GM18873 (cell line): ENCODE results near the gene KRT17.
"Not testable (repeated sequence)": the region's sequence is repeated elsewhere in the genome, so short reads cannot be mapped to it uniquely, and the experiment has no call there.

Source experiments
- ATAC-seq: cut with Tn5 transposase; IDR thresholded peaks from one replicate; pipeline ENCODE4 v1.9.1; 2021; ENCODE audit warnings: mild to moderate bottlenecking, moderate library complexity, moderate number of reproducible peaks; ENCODE audit not compliant: unreplicated experiment, low FRiP score

KRT17 gene

DNA sequence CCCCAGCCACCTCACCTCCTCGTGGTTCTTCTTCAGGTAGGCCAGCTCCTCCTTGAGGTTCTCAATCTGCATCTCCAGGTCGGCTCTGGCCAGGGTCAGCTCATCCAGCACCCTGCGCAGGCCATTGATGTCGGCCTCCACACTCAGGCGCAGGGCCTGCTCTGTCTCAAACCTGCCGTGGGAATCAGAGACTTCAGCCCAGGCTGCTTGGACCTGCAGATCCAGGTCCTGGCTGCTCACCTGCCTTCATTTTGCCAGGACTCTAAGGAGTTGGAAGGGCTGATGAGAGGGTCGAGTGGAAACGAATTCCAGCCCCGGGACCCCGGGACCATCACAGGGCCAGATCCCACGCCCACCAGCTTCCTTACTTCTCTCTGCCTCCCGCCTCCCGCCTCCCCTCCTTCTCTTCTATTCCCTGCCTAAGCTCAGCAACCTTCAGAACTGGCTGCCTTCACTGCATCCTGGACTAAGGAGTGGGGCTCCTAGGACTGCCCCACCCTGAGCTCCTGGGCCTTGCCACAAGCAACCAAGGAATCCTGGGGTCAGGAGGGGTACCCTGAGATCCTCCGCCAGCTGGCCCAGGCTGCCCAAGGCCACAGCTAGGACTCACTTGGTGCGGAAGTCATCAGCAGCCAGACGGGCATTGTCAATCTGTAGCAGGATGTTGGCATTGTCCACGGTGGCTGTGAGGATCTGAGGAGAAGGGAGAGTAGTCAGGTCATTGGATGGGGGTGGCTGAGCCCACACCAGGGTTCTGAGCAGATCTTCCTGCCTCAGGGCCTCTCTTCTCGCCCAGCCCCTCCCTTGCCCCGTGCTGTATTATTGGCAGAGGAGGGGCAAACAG, 1.8 kb downstream of the KRT17 start:
- not testable (repeated sequence) for ATAC-seq

DNA sequence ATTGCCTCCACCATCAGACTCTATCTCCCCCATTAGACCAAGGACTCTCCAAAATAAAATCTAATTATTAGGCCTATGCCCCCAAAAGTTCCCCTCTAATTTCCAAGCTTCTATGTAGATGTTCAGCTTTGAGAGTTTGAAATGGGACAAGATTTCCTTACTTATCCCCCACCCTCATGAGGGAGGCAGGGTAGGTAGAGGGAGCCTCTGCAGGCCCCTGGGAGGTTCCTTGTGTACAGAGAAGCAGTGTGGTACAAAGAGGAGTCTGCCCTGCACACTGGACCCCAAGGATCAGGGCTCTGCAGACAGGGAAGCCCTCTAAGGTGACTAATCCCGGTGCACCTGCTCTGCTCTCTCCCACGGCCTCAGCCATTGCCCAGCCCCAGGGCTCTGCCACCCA, 2.5 kb downstream of the KRT17 start:
- no peak for ATAC-seq

DNA sequence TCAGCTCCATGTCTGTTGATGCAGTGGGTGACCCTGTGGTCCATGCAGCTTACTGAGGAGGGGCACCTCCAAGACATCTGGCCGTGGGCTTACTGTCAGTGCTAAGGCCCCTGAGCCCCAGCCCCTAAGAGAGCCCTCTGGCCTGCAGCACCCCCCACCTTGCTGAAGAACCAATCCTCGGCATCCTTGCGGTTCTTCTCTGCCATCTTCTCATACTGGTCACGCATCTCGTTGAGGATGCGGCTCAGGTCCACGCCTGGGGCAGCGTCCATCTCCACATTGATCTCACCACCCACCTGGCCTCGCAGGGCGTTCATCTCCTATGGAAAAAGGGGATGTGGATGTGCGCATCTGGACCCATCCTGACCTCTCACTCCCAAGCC, 2.9 kb downstream of the KRT17 start:
- not testable (repeated sequence) for ATAC-seq

DNA sequence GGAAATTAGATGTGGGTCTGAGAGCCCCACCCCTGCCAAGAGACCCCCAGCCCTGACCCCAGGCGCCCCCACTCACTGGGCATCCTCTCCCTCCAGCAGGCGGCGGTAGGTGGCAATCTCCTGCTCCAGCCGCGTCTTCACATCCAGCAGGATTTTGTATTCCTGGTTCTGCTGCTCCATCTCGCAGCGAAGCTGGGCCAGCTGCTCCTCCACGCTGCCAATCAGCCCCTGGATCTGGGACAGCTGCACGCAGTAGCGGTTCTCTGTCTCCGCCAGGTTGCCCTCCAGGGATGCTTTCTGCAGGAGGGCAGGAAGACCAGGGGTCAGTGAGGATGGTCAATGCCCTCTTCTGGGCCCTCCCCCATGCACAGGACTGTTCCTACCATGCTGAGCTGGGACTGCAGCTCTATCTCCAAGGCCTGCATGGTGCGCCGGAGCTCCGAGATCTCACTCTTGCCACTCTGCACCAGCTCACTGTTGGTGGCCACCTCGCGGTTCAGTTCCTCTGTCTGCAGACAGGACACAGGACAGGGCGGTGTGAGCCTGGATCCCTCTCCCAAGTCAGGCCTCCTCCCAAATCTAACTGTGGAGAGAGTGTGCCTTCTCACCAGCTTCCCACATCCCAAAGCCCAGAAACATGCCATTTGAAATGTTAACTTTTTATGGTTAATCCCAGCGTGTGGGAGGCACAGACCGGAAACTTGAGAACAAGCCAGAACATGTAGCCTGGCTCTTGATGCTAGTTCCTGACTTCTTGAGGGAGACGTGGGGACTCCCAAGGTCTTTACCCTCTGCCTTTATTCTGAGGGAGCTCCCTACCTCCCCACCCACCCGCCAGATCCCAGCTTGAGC, 3.6 kb downstream of the KRT17 start:
- no peak for ATAC-seq

DNA sequence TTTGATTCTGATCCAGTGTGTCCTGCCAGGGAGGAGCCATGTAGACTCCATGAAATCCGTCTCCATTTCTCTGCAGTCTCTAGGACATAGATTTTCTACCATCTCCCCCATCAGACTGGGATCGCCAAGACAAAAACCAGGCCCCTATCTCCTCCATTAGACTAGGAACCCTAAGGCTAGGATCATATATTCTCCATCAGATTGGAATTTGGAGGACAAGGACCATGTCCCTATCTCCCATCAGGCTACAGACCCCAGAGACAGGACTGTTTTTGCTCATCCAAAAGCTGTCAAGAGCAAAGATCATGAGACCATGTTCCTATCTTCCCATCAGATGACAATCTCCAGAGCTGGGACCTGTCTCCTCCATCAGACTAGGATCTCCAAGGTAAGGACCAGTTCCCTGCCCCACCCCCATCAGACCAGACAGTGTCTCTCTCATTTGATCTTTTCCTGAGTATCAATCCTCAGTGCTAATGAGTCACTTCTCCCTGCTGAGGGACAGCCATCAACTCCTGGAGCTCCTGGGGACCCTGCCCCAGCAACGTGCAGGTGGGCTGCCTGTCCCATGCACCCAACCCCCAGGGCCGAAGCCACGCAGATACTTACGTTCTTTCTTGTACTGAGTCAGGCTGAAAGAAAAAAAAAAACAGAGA, 4.3 kb downstream of the KRT17 start:
- not testable (repeated sequence) for ATAC-seq

DNA sequence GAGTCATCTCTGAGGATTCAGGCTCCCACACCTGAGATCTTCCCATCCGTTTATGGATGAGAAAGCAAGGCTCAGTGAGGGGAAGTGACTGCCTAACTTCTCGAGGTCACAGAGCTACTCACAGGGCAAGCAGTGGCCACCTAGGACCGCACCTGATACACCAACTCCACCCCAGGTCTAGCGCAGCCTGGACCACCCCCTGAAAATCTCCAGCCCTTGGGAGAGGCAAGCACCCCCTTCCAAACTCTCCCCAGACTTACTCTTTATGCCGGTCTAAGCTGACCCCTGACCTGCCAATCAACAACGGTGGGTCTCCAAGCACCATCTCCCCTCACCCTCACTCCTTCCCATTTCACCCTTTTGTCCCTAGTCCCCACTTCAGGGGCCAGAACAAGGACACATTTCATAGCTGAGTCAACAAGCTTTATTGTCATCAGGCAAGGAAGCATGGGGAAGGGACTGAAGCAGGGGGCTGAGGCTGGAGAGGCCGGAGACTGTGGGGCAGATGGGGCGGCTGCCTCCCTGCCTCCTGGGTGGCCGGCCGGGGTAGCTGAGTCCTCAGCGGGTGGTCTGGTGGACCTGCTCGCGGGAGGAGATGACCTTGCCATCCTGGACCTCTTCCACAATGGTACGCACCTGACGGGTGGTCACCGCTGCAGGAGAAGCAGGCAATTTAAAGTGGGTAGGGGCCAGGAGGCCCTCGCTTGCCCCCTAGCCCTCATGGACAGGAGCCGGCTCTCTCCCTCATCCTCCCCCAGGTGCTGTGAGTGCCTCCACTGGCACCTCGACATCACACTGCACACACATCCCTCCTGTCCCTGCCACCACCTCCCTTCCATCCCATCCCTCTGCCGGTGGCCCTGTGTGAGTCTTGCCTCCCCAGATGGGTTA, 5.1 kb downstream of the KRT17 start:
- ATAC-seq = no peak

DNA sequence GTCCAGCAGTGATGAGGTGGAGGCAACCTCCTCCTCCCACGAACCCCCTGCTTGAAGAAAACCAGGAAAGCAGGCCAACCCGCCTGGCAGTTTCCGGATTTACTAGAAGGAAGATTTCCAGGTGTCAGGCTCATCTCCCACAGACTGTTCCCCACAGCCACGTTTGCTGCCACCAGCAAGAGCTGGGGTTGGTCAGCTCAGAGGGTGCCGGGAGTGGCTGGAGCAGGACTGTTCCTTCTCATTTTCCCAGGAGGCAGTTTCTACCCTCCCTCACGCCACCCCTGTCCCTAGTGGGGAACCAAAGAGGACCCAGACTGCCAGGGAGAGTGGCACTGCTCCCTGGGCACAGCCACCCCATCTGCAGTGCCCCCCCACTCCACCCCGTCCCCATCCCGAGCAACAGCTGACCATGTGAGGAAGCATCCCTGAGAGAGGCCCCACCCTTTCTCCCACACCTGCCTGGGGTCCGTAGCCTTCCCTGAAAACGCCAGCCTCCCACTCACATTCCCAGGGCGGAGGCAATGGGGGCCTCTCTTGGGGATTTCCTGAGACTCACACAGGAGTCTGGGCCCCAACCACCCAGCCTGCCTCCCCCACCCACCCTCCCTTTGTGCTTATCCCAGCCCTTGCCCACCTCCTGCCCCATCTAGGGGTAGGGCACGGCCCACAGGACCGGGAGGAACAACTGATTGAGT, 5.9 kb downstream of the KRT17 start:
- ATAC-seq = no peak

DNA sequence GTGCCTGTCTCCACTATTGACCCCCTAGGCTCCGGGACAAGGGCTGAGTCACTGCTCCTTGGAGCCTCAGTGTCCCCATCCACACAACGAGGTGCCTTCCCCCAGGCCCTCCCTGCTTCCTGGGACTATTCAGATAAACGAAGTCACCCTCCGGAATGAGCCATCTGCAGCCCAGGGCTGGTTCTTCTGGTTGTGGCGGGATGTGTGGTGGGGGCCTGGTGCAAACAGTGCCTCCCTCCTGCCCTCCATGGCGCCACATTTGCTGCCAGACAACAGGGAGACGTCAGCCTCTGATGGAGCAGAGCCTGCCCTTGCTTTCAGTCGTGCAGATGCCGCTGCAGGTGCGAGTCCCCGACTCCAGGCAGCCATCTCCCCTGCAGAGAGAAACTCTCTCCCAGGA, 6.7 kb downstream of the KRT17 start:
- no peak for ATAC-seq

DNA sequence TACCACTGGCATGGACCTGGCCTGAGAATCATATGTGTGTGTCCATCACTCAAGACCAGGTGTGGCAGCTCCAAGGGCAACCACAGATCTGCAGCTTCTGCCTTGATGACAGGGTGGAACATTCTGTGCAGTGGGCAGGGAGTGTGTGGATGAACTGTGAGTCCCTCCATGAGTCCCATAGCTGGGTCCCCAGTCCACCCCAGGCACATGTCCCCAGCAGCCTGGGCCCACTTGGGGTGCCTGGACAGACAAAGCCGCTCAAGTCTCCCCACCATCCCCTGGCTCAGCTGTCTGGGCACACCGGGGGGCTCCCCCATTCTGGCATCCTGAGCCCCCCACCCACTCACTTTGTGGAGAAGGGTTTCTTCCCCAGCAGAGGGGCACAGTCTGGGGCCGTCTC, 7.2 kb downstream of the KRT17 start:
- ATAC-seq = no peak

DNA sequence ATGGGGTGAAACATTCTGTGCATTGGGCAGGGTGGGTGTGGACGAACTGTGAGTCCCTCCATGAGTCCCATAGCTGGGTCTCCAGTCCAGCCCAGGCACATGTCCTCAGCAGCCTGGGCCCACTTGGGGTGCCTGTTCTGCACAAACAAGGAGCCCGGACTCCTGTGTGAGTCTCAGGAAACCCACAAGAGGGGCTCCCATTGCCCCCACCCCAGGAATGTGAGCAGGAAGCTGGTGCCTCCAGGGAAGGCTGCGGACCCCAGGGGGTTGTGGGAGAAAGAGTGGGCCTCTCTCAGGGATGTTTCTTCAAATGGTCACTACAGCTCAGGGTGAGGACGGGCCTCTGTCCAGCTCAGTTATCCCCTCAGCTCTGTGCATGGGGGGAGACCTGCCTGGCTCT, 7.9 kb downstream of the KRT17 start:
- ATAC-seq = not testable (repeated sequence)

DNA sequence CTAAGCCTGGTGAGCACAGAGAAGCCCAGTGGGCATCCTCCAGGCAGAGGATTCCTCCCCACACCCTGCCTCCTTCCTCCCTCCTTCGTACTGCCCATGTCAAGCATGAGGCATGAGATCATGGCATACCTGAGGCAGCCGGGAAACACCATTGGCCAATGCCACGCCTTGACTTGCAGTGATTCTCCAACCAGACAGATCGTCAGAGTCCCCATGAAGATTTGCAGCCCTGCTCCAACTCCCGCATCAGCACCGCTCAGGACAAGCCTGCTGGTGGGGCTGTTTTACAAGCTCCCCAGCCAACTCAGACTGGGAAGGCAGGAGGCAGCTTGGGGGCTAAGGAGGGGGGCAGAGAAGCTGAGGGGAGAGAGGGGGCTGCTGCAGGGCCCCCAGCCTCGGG, 8.9 kb downstream of the KRT17 start:
- ATAC-seq = no peak

DNA sequence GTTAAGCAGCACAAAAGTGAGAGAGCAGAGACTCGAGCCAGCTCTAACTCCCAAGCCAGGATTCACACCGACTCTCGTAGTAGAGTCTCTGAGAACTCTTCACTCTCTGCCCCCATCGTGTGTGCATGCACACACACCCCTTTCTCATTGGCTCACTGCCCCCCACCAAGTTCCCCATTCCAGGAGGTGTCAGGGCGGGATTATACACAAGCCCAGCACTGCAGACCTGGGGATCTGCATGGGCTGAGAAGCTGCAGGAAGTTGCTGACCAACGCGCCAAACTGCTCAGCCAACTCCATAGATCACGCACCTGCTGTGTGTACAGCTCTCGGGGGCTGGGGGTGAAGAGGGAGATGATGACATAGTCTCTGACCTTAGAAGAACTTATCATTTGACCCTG, 9.6 kb downstream of the KRT17 start:
- not testable (repeated sequence) for ATAC-seq

DNA sequence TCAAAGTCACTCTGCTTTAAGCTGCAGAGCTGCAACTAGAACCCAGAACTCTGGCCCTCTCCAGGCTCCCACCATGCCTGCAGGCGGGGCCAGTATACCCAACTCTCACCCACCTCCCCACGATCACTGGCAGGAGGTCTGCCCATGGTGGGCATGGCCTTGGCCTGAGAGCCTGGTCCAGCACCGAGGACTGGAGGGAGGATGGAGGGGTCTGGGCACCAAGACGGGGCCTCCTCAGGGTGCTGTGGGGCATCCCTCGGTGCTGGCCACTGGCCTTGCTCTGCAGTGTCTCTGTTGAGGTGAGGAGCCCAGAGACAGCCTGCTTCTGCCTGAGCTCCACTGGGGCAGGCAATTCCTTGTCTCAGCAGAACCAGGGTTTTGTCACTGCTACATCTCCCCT, 10.3 kb downstream of the KRT17 start:
- ATAC-seq = no peak

DNA sequence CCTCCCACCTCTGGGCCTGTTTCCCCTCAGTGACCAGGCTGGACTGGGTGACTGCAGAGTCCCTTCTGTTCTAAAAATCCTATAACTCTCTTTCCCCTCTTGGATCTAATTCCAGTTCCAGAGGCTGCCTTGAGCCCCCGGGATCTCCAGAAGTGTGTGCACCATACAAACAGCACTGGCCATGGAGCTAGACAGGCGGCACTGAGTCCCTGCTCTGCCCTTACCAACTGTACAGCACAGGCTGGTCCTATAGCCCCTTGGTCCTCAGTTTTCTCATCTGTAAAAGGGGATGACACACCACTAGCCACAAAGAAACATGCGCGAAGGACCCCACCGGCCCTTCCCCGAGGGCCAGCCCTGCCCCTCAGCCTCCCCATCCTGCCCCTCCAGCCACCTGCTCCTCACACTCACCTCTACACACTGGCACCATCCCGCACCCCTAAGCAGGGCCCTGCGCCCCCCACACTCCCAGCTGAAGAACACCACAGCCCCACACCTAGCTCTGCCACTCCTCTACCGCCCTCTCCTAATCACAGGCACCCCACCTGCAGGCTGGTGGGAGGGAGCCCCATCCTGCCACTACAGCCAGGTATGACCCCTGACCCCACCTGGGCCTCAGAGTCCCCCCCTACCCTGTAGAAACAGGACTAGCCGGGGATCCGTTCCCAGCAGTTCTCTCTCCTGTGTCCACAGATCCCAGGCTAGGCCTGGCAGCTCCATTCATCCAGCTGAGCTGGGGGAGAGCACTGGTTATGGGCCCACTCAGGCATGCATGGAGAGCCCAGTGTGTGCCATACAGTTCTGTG, 10.9 kb downstream of the KRT17 start:
- ATAC-seq = no peak

DNA sequence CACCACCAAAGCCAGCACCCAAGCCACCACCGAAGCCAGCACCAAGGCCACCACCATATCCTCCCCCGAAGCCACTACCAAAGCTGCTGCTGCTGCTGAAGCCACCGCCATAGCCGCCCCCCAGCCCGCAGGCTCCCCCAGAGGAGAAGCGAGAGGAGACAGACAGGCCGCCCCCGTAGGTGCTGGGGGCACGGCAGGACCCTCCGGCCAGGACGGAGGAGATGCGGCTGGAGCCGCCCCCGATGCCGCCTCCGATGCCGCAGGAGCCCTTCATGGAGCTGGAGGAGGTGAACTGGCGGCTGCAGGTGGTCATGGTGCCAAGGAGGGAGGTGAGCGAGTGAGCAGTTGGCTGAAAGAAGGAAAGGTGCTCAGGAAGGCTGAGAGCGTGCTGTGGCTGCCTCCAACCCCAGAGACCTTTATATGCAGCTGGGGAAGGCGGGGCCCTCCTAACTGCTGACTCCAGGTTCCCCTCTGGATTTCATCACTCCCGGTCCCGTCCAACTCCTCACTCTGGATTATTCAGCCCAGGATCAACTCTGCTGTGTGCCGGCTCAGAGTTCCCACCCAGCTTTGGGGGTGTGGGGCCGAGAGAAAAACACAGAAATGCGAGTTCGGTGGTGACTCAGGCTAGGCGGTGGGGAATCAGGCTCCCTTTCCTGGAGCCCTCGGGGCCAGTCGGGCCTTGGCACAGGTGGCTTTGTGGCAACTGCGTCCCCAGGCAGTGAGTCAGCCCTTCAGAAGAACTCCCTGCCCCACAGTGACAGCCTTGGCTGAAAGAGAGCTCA, 11.8 kb downstream of the KRT17 start, which contains the start of gene KRT16:
Gene KRT16 (minus strand): TSS at position 392 of the 785 bp plus-strand sequence. CDS start 79 bp downstream, at position 313.
- ATAC-seq = not testable (repeated sequence)

DNA sequence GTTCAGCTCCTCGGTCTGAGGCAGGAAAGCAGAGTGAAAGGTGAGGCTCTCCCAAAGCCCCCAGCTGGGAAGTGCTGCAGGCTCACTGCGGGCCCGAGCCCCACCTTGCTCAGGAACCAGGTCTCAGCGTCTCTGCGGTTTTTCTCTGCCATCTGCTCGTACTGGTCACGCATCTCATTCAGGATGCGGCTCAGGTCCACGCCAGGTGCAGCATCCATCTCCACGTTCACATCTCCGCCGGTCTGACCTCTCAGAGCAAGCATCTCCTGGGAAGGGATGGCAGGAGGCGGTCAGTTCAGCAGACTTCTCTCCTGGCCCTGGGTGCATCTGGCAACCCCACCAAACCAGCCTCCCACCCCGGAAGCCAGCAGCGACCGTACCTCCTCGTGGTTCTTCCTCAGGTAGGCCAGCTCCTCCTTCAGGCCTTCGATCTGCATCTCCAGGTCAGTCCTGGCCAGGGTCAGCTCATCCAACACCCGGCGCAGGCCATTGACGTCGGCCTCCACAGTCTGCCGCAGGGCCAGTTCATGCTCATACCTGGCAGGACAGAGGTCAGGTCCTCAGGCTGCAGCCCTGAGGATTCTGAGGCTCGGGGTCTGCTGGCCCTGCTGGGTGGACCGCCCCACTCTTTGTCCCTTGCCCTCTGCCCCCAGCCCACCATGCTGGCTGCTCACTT, 13.3 kb downstream of the KRT17 start:
- ATAC-seq = no peak

DNA sequence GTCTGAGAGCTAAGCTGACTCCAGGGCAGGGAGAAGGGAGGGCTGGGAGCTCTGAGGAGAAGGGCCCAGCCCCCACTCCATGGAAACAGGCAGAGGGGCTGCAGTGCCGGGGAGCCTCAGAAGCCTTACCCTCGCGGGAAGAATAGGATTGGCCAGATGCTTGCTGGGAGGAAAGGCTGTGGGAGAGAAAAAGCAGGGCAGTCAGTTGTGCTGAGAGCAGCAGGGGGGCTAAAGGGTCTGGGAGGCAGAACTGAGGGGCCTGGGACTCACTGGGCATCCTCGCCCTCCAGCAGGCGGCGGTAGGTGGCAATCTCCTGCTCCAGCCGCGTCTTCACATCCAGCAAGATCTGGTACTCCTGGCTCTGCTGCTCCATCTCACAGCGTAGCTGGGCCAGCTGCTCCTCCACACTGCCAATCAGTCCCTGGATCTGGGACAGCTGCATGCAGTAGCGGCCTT, 14.3 kb downstream of the KRT17 start:
- not testable (repeated sequence) for ATAC-seq
